Activated CD4-positive, alpha-beta T cell treated with anti-CD3 and anti-CD28 coated beads for 36 hours (primary cell): ENCODE data around the gene CEP55. TPM values are rescaled to one million over a fixed set of nuclear protein-coding genes. Genes with fewer than 3 reads are reported as not detected.
A peak's percentile ranks its signal among the peaks of the same experiment; 100 is the strongest.

Experiments
- ATAC-seq: fragments of 200-7000 bp; cut with Tn5 transposase; one replicate; pipeline ENCODE4 v1.10.0; 2021; ENCODE audit warnings: mild to moderate bottlenecking, moderate library complexity
- CTCF ChIA-PET: fragments of 350-600 bp; sonication (Branson Sonifier 250); formaldehyde crosslinking; loops from one replicate; lab custom pipeline; 2021; ENCODE audit warnings: antibody characterized with exemption; lab: Charles Lee
- POLR2A ChIA-PET: fragments of 350-600 bp; sonication (Branson Sonifier 250); formaldehyde crosslinking; loops from one replicate; lab custom pipeline; 2021; ENCODE audit warnings: antibody characterized with exemption, inconsistent platforms; lab: Charles Lee
- DNase-seq: peaks from one replicate; pipeline ENCODE4 v3.0.0-alpha.2; 2020
- H3K27ac Mint-ChIP-seq: one replicate; pipeline ENCODE4 v1.8.0; 2021; ENCODE audit warnings: mixed read lengths
- H3K27me3 Mint-ChIP-seq: one replicate; pipeline ENCODE4 v1.8.0; 2021; ENCODE audit warnings: mixed read lengths
- H3K36me3 Mint-ChIP-seq: one replicate; pipeline ENCODE4 v1.8.0; 2021; ENCODE audit warnings: low read depth, mixed read lengths
- H3K4me1 Mint-ChIP-seq: one replicate; pipeline ENCODE4 v1.8.0; 2021; ENCODE audit warnings: mixed read lengths
- H3K4me3 Mint-ChIP-seq: one replicate; pipeline ENCODE4 v1.8.0; 2021; ENCODE audit warnings: mild to moderate bottlenecking, moderate library complexity, mixed read lengths
- H3K9me3 Mint-ChIP-seq: one replicate; pipeline ENCODE4 v1.8.0; 2021; ENCODE audit warnings: low read depth, mixed read lengths
- intact Hi-C, 2 experiments: fragments of 100-400 bp; cut with DNase I in 1 of 2; cut with micrococcal nuclease in 1 of 2; formaldehyde crosslinking; loops; one replicate each; pipeline versions ENCODE4 v1.14.2 to v1.15.1; 2022 to 2024; cut with DNase I, micrococcal nuclease
- total RNA-seq, 2 experiments: library from RNA; stranded (reverse); gene quantifications; one replicate each; pipeline ENCODE4 v1.2.3, GENCODE V29; 2021

The CEP55 gene
- total RNA-seq: 10 to 100 TPM; 67.8 to 76.0 TPM

GRCh38 chr10:93496322-93497041 is at the start of gene CEP55:
Gene CEP55, plus strand, starts transcription at chr10:93496612. Its CDS starts 3,440 bp downstream, at chr10:93500052.
- no peaks in the 10 kb centered on the region for H3K9me3 Mint-ChIP-seq
- H3K27me3 Mint-ChIP-seq: peaks cover 2% of the 10 kb centered on the region
- peak within 1 kb of the TSS; percentile 84 for H3K27ac Mint-ChIP-seq
- ATAC-seq (peak; percentile 99), DNase-seq (peak; percentile 98)
- ChIA-PET CTCF (interaction anchor here (0.7 to 3.3 kb wide), 10 partner anchors 9 to 126 kb away, joined by 3 to 48 read pairs (median 4); partner anchors contain the start of gene MYOF), POLR2A (interaction anchor here (0.6 to 1.4 kb wide), 3 partner anchors 8 to 36 kb away, joined by 3 to 9 read pairs (median 4); partner anchors contain the start of gene MYOF)
- peaks cover 24% of the 10 kb centered on the region for H3K36me3 Mint-ChIP-seq
- peak within 1 kb of the TSS; percentile 78 for H3K4me3 Mint-ChIP-seq
- peaks cover 25% of the 10 kb centered on the region for H3K4me1 Mint-ChIP-seq
- intact Hi-C loops: loop anchor here (1.0 to 10.0 kb wide), 13 partner anchors 14 to 1051 kb away; partner anchors contain the start of genes EXOC6 (in 2 of the 2), FRA10AC1 (in 2 of the 2), KIF11 (in 2 of the 2) and MYOF (in 2 of the 2)

- DNase-seq (no peak), ATAC-seq (no peak)
- ChIA-PET POLR2A (no interaction called here), CTCF (interaction anchor here (0.6 kb wide), 1 partner anchor 254 kb away, joined by 3 read pairs; no protein-coding TSS in a partner anchor)
- no peak overlapping the region for H3K27ac Mint-ChIP-seq
- no peaks in the 10 kb centered on the region for H3K9me3 Mint-ChIP-seq
- H3K4me1 Mint-ChIP-seq: peaks cover 4% of the 10 kb centered on the region
- no peak overlapping the region for H3K4me3 Mint-ChIP-seq
- intact Hi-C loops: no loop called here
- no peaks in the 10 kb centered on the region for H3K27me3 Mint-ChIP-seq
- H3K36me3 Mint-ChIP-seq: peaks cover 12% of the 10 kb centered on the region
Measured at GRCh38 chr10:93447019-93447418, 49.4 kb upstream of the CEP55 start.

- intact Hi-C loops: no loop called here
- Mint-ChIP-seq H3K4me1 (peaks cover 10% of the 10 kb centered on the region), H3K27me3 (no peaks in the 10 kb centered on the region), H3K4me3 (no peak overlapping the region), H3K36me3 (peaks cover 14% of the 10 kb centered on the region), H3K9me3 (no peaks in the 10 kb centered on the region), H3K27ac (no peak overlapping the region)
- DNase-seq (no peak), ATAC-seq (no peak)
- ChIA-PET POLR2A (no interaction called here), CTCF (no interaction called here)
Measured at GRCh38 chr10:93447970-93448369, 48.4 kb upstream of the CEP55 start.

GRCh38 chr10:93451244-93451947 is 45.0 kb upstream of the CEP55 start:
- CTCF ChIA-PET: interaction anchor here (0.5 kb wide), 1 partner anchor 102 kb away, joined by 3 read pairs; no protein-coding TSS in a partner anchor
- DNase-seq (no peak), ATAC-seq (no peak)
- Mint-ChIP-seq H3K4me1 (peaks cover 10% of the 10 kb centered on the region), H3K27me3 (no peaks in the 10 kb centered on the region), H3K9me3 (no peaks in the 10 kb centered on the region), H3K36me3 (peaks cover 14% of the 10 kb centered on the region), H3K27ac (no peak overlapping the region), H3K4me3 (no peak overlapping the region)
- intact Hi-C loops: no loop called here
- POLR2A ChIA-PET: interaction anchor here (0.6 kb wide), 1 partner anchor 1077 kb away, joined by 9 read pairs; no protein-coding TSS in a partner anchor

- ATAC-seq (peak; percentile 71), DNase-seq (peak; percentile 50)
- Mint-ChIP-seq H3K9me3 (no peaks in the 10 kb centered on the region), H3K4me1 (peaks cover 10% of the 10 kb centered on the region), H3K27me3 (no peaks in the 10 kb centered on the region), H3K4me3 (no peak overlapping the region), H3K27ac (no peak overlapping the region), H3K36me3 (peaks cover 14% of the 10 kb centered on the region)
- intact Hi-C loops: no loop called here
- CTCF ChIA-PET: interaction anchor here (0.5 kb wide), 1 partner anchor 103 kb away, joined by 3 read pairs; no protein-coding TSS in a partner anchor
- POLR2A ChIA-PET: interaction anchor here (0.6 kb wide), 1 partner anchor 1076 kb away, joined by 9 read pairs; no protein-coding TSS in a partner anchor
Measured at GRCh38 chr10:93452143-93452542, 44.3 kb upstream of the CEP55 start.

- Mint-ChIP-seq H3K36me3 (peaks cover 11% of the 10 kb centered on the region), H3K4me3 (no peak overlapping the region), H3K27ac (no peak overlapping the region), H3K4me1 (peaks cover 15% of the 10 kb centered on the region), H3K9me3 (no peaks in the 10 kb centered on the region), H3K27me3 (no peaks in the 10 kb centered on the region)
- ChIA-PET CTCF (no interaction called here), POLR2A (no interaction called here)
- intact Hi-C loops: no loop called here
- DNase-seq (no peak), ATAC-seq (no peak)
Measured at GRCh38 chr10:93454146-93454545, 42.3 kb upstream of the CEP55 start.

- POLR2A ChIA-PET: no interaction called here
- intact Hi-C loops: no loop called here
Measured at GRCh38 chr10:93454736-93455135, 41.7 kb upstream of the CEP55 start.

GRCh38 chr10:93456480-93456879 is 39.9 kb upstream of the CEP55 start:
- no peak overlapping the region for H3K4me3 Mint-ChIP-seq
- POLR2A ChIA-PET: no interaction called here
- DNase-seq (no peak), ATAC-seq (no peak)
- no peak overlapping the region for H3K27ac Mint-ChIP-seq
- H3K36me3 Mint-ChIP-seq: peaks cover 15% of the 10 kb centered on the region
- peaks cover 20% of the 10 kb centered on the region for H3K4me1 Mint-ChIP-seq
- no peaks in the 10 kb centered on the region for H3K27me3 Mint-ChIP-seq
- CTCF ChIA-PET: interaction anchor here (1.0 to 1.5 kb wide), 2 partner anchors 27 to 80 kb away, joined by 3 to 6 read pairs; no protein-coding TSS in a partner anchor
- intact Hi-C loops: no loop called here
- H3K9me3 Mint-ChIP-seq: no peaks in the 10 kb centered on the region

More at GRCh38 chr10:93454736-93455135, 41.7 kb upstream of the CEP55 start:
- Mint-ChIP-seq H3K4me3 (no peak overlapping the region), H3K27ac (no peak overlapping the region), H3K27me3 (no peaks in the 10 kb centered on the region), H3K4me1 (peaks cover 15% of the 10 kb centered on the region), H3K9me3 (no peaks in the 10 kb centered on the region), H3K36me3 (peaks cover 12% of the 10 kb centered on the region)
- CTCF ChIA-PET: interaction anchor here (0.6 kb wide), 2 partner anchors 10 to 153 kb away, joined by 3 read pairs; no protein-coding TSS in a partner anchor
- ATAC-seq (no peak), DNase-seq (no peak)

GRCh38 chr10:93457511-93457910 is 38.9 kb upstream of the CEP55 start:
- Mint-ChIP-seq H3K27me3 (no peaks in the 10 kb centered on the region), H3K4me3 (no peak overlapping the region), H3K4me1 (peaks cover 15% of the 10 kb centered on the region), H3K36me3 (peaks cover 9% of the 10 kb centered on the region), H3K27ac (no peak overlapping the region), H3K9me3 (no peaks in the 10 kb centered on the region)
- ATAC-seq (no peak), DNase-seq (no peak)
- intact Hi-C loops: no loop called here
- POLR2A ChIA-PET: no interaction called here
- CTCF ChIA-PET: interaction anchor here (0.7 kb wide), 1 partner anchor 490 kb away, joined by 3 read pairs; no protein-coding TSS in a partner anchor

- ChIA-PET POLR2A (no interaction called here), CTCF (interaction anchor here (0.8 to 1.0 kb wide), 4 partner anchors 9 to 83 kb away, joined by 3 to 6 read pairs (median 4); partner anchors contain the start of gene MYOF)
- Mint-ChIP-seq H3K36me3 (peaks cover 11% of the 10 kb centered on the region), H3K9me3 (no peaks in the 10 kb centered on the region), H3K27me3 (no peaks in the 10 kb centered on the region), H3K4me3 (no peak overlapping the region), H3K27ac (peak overlapping the region; percentile 11), H3K4me1 (peaks cover 21% of the 10 kb centered on the region)
- peak; percentile 31 for ATAC-seq
- peak; percentile 29 for DNase-seq
- intact Hi-C loops: no loop called here
Measured at GRCh38 chr10:93458821-93459257, 37.6 kb upstream of the CEP55 start.

GRCh38 chr10:93459466-93459865 is 36.9 kb upstream of the CEP55 start:
- ATAC-seq: no peak
- H3K36me3 Mint-ChIP-seq: peaks cover 11% of the 10 kb centered on the region
- POLR2A ChIA-PET: no interaction called here

More at GRCh38 chr10:93459466-93459865, 36.9 kb upstream of the CEP55 start:
- H3K9me3 Mint-ChIP-seq: no peaks in the 10 kb centered on the region
- H3K27me3 Mint-ChIP-seq: no peaks in the 10 kb centered on the region
- H3K4me1 Mint-ChIP-seq: peaks cover 21% of the 10 kb centered on the region
- DNase-seq: no peak
- CTCF ChIA-PET: no interaction called here
- no peak overlapping the region for H3K4me3 Mint-ChIP-seq
- no peak overlapping the region for H3K27ac Mint-ChIP-seq
- intact Hi-C loops: no loop called here
